ENCODE measurements around the gene SOBP. TPM values are rescaled to one million over a fixed set of nuclear protein-coding genes. Genes with fewer than 3 reads are reported as not detected.
A peak's percentile ranks its signal among the peaks of the same experiment; 100 is the strongest.
"Not testable (repeated sequence)": the region's sequence is repeated elsewhere in the genome, so short reads cannot be mapped to it uniquely, and the experiment has no call there.

The SOBP gene
- total RNA-seq, 1 donor from 2014 or later = 24.0 TPM

- peak overlapping the region; percentile 100 for H3K4me3 Mint-ChIP-seq
- peaks cover 19% of the 10 kb centered on the region for H3K4me1 Mint-ChIP-seq
- H3K36me3 Mint-ChIP-seq (ENCODE audit: low read depth) = no peaks in the 10 kb centered on the region
- peak overlapping the region; percentile 97 for H3K27ac Mint-ChIP-seq (ENCODE audit: unreplicated experiment)
- no peaks in the 10 kb centered on the region for H3K27me3 Mint-ChIP-seq (ENCODE audit: low read depth)
- DNase-seq (ENCODE audit: low read depth, low spot score) = no peak
- no peak for TF ChIP-seq CTCF (conservative IDR thresholded peaks at IDR 0.05)
- no peaks in the 10 kb centered on the region for H3K9me3 Mint-ChIP-seq
Measured at GRCh38 chr6:107460083-107460631, 29.8 kb upstream of the SOBP start.

DNA sequence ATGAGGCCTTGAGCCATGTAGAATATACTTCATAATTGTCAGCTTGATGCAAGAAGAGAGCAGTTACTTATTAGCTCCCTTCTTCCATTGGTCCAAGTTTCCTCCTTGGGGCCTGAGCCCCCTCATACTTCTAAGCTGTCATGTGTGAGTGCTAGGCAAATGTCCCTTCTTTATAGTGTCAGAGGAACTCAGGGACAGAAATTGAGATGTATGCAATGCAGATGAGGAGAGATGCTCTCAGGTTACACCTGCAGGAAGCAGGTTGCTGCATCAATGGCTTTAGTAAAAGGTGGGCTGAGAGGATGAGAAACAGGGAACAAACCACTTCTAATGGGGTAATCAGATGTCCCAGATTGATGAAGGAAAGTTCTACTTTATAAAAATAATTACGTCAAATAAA lies 23.9 kb upstream of the SOBP start:
- TF ChIP-seq CTCF (conservative IDR thresholded peaks at IDR 0.05) = no peak

DNA sequence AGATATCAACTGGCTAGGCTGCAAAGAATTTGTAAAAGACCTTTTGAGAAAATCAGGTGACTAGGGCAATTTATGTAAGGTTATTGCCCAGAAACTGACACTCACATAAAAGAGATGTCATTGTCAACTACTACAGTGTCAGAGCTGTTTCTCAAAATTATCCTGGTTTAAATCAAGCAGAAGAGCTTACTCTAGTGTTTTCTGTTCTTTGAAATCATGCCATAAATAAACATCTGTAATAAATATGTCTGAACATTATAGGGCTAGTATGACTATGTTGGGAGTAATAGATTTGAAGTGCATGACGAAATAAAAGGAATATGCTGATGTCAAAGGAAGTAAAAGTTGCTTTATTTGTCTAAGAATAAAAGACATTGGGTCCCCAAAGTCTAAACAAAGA lies 19.6 kb upstream of the SOBP start:
- no peak for DNase-seq (ENCODE audit: low read depth, low spot score)
- Mint-ChIP-seq H3K27ac (ENCODE audit: unreplicated experiment) (no peak overlapping the region), H3K4me3 (no peak overlapping the region), H3K4me1 (peaks cover 5% of the 10 kb centered on the region), H3K9me3 (no peaks in the 10 kb centered on the region), H3K36me3 (ENCODE audit: low read depth) (no peaks in the 10 kb centered on the region), H3K27me3 (ENCODE audit: low read depth) (no peaks in the 10 kb centered on the region)
- TF ChIP-seq CTCF (conservative IDR thresholded peaks at IDR 0.05) = no peak

More for the DNA sequence above, 23.9 kb upstream of the SOBP start:
- Mint-ChIP-seq H3K27me3 (ENCODE audit: low read depth) (no peaks in the 10 kb centered on the region), H3K36me3 (ENCODE audit: low read depth) (no peaks in the 10 kb centered on the region), H3K27ac (ENCODE audit: unreplicated experiment) (no peak overlapping the region), H3K4me1 (peaks cover 5% of the 10 kb centered on the region), H3K9me3 (no peaks in the 10 kb centered on the region), H3K4me3 (no peak overlapping the region)
- no peak for DNase-seq (ENCODE audit: low read depth, low spot score)

DNA sequence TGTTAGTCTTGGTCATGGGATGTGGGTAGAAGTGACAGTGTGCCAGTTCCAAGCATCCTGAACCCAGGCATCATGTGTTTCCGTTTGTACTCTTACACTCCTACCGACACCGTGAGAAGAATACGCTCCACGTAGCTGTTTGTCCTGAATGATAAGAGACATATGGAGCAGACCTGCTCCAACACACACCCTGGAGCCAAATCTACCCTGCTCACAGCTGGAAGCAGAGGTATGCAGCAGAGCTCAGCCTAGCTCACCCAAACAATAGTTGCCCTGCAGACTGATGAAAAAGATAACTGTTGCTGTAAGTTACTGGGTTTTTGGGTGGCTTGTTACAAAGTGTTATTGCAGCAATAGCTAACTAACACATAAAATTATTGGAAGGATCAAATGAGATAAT lies 16.3 kb upstream of the SOBP start:
- Mint-ChIP-seq H3K27me3 (ENCODE audit: low read depth) (no peaks in the 10 kb centered on the region), H3K36me3 (ENCODE audit: low read depth) (no peaks in the 10 kb centered on the region), H3K9me3 (no peaks in the 10 kb centered on the region), H3K4me1 (no peaks in the 10 kb centered on the region), H3K27ac (ENCODE audit: unreplicated experiment) (no peak overlapping the region), H3K4me3 (no peak overlapping the region)
- no peak for TF ChIP-seq CTCF (conservative IDR thresholded peaks at IDR 0.05)
- no peak for DNase-seq (ENCODE audit: low read depth, low spot score)

GRCh38 chr6:107475360-107475759 lies 14.6 kb upstream of the SOBP start:
- not testable (repeated sequence) for H3K4me1 Mint-ChIP-seq; DNase-seq (ENCODE audit: low read depth, low spot score); H3K4me3 Mint-ChIP-seq; H3K9me3 Mint-ChIP-seq; H3K27me3 Mint-ChIP-seq (ENCODE audit: low read depth); H3K36me3 Mint-ChIP-seq (ENCODE audit: low read depth); H3K27ac Mint-ChIP-seq (ENCODE audit: unreplicated experiment)

DNA sequence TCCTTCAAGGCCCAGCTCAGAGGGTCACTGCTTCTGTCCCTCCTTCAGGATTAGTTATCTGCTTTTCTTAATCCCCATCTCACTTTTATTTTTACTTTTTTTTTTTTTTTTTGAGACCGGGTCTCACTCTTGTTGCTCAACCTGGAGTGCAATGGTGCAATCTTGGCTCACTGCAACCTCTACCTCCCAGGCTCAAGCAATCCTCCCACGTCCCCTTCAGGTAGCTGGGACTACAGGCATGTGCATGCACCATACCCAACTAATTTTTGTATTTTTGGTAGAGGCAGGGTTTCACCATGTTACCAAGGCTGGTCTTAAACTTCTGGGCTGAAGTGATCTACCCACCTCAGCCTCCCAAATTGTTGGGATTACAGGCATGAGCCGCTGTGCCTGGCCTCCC lies 14.1 kb upstream of the SOBP start:
- not testable (repeated sequence) for H3K27ac Mint-ChIP-seq (ENCODE audit: unreplicated experiment); H3K36me3 Mint-ChIP-seq (ENCODE audit: low read depth); H3K4me1 Mint-ChIP-seq; H3K4me3 Mint-ChIP-seq; DNase-seq (ENCODE audit: low read depth, low spot score); H3K27me3 Mint-ChIP-seq (ENCODE audit: low read depth); H3K9me3 Mint-ChIP-seq
